K562 (cell line): Measurements from ENCODE around the gene BCAS4.

ENCODE experiments used
- CBX5 ChIP-seq: IDR thresholded peaks from 2 replicates; pipeline ENCODE4 v1.6.1; 2014; ENCODE audit warnings: low read depth, borderline replicate concordance
- KAT8 ChIP-seq: fragments of 450-650 bp; IDR thresholded peaks from 2 replicates; pipeline ENCODE4 v1.6.1; 2016; ENCODE audit warnings: low read depth, mild to moderate bottlenecking
- MTA2 ChIP-seq: fragments of 450-650 bp; IDR thresholded peaks from 2 replicates; pipeline ENCODE4 v1.6.1; 2016; ENCODE audit warnings: low read depth
- NR2F6 ChIP-seq: fragments of 450-650 bp; formaldehyde crosslinking; IDR thresholded peaks from 2 replicates; pipeline ENCODE4 v1.4.0; 2020; ENCODE audit warnings: mild to moderate bottlenecking
- SP1 ChIP-seq: sonication (generic); formaldehyde crosslinking; IDR thresholded peaks from 2 replicates; pipeline ENCODE4 v1.8.1; 2022; ENCODE audit warnings: mild to moderate bottlenecking, missing genetic modification reagents
- TCF7L2 ChIP-seq: fragments of 150-350 bp; IDR thresholded peaks from 2 replicates; pipeline ENCODE4 v1.6.1; 2016; ENCODE audit warnings: low read depth, mild to moderate bottlenecking, low read length, moderate library complexity

DNA sequence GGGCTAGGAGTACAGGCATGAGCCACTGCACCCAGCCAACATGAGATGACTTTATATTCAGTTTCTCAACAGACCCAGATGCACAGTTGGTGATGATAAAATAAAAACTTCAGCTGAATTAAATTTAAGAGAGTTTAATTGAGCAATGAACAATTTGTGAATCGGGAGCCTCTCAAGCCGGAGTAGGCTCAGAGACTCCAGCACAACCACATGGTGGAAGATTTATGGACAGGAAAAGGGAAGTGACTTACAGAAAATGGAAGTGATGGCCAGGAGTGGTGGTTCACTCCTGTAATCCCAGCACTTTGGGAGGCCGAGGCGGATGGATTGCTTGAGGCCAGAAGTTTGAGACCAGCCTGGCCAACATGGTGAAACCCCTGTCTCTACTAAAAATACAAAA, 10.4 kb upstream of the BCAS4 start:
- no peak for TF ChIP-seq TCF7L2
- TF ChIP-seq SP1: no peak
- no peak for TF ChIP-seq KAT8
- no peak for TF ChIP-seq MTA2
- no peak for TF ChIP-seq NR2F6
- TF ChIP-seq CBX5: no peak
